GM19468 (cell line): ENCODE measurements around the gene ENTPD7.

Source experiments
- ATAC-seq: cut with Tn5 transposase; IDR thresholded peaks from one replicate; pipeline ENCODE4 v1.9.1; 2021; ENCODE audit warnings: mild to moderate bottlenecking, moderate library complexity, moderate number of reproducible peaks; ENCODE audit not compliant: unreplicated experiment; ENCODE audit errors: extremely low read depth

The ENTPD7 gene

DNA sequence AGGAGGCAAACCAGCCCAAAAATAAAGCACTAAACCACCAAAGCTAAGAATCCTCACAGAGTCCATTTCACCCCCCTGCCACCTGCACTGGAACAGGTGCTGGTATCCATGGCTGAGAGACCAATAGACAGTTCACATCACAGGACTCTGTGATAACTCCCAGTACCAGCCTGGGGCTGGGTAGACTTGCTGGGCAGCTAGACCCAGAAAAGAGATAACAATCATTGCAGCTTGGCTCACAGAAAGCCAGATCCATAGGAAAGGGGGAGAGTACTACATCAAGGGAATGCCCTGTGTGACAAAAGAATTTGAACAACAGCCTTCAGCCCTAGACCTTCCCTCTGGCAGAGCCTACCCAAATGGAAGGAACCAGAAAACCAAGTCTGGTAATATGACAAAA is 25.5 kb upstream of the ENTPD7 start:
- ATAC-seq = no peak

DNA sequence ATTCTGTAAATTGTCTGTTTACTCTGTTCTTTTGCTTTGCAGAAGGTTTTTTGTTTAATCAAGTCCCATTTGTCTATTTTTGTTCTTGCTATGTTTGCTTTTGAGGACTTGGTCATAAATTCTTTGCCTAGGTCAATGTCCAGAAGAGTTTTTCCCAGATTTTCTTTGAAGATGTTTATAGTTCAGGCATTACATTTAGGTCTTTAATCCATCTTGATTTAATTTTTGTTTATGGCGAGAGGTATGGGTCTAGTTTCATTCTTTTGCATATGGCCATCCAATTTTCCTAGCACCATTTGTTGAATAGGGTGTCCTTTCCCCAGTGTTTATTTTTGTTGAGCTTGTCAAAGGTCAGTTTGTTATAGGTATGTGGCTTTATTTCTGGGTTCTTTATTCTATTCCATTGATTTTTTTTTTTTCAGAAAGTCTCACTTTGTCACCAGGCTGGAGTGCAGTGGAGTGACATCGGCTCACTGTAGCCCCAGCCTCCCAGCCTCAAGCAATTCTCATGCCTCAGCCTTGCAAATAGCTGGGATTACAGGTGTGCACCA is 11.6 kb upstream of the ENTPD7 start:
- no peak for ATAC-seq

DNA sequence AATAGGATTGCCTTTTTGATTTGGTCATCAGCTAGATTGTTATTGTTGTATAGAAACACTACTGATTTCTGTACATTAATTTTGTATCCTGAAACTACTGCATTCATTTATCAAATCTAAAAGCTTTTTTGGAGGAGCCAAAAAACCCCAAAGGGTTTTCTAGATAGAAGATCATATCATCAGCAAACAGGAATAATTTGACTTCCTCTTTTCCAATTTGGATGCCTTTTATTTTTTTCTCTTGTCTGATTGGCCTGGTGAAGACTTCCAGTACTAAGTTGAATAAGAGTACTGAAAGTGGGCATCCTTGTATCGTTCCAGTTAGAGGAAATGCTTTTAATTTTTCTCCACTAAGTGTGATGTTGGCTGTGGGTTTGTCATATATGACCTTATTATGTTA is 10.6 kb upstream of the ENTPD7 start:
- ATAC-seq = no peak

DNA sequence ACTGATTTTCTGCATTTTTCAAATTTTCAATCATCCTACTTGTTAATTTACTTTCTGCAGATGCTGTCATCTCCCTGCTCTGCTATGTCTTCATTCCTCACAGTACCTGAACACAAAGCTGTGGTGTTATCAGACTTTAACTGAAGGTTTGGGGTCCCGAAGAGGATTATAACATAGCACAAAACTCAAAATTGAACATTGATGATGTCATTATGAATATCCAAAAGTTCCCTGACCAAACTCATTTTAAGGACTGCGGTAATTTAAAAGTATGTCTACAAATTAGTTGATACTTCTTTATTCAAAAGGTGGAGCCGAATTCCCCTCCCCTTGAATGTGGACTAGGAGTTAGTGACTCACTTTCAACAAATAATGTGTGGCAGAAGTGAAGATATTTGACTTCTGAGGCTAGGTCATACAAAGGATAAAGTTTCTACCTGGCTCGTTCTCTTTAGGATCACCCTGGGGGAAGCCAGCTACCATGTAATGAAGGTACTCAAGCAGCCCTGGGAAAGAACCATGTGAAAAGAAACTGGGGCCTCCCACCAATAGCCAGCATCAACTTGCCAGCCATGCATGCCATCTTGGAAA is 6.4 kb upstream of the ENTPD7 start:
- no peak for ATAC-seq

DNA sequence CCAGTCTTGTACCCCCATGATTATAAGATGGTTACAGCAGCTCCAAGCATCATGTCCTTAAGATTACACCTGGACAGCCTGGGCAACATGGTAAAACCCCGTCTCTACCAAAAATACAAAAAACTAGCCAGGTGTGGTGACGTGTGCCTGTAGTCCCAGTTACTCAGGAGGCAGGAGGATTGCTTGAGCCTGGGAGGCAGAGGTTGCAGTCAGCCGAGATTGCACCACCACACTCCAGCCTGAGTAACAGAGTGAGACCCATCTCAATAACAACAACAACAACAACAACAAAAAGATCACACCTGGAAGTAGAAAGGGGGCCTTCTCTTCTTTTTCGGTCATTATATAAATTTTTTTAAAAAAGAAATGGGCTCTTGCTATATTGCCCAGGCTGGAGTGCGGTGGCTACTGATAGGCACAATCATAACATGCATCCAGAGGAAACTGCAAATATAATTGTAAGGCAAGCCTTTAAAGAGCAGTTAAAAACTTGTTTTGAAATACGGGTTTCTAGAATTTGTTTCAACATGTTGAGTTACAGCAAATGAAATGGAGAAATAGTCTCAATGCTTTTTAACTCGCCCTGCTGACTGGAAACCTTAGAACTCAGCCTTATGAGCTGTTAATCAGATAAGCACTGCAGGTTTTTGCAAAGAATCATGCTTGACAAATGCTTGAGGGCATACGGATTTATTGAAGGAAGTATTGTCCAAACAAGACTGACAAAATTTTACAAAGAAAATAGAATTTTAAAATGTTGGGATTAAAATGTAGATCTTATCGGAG is 4.7 kb upstream of the ENTPD7 start:
- ATAC-seq = no peak

GRCh38 chr10:99656199-99657064 is 2.9 kb upstream of the ENTPD7 start:
- ATAC-seq = no peak

- ATAC-seq = no peak
These were observed 683 bp upstream of the ENTPD7 start for GRCh38 chr10:99658622-99659030.

DNA sequence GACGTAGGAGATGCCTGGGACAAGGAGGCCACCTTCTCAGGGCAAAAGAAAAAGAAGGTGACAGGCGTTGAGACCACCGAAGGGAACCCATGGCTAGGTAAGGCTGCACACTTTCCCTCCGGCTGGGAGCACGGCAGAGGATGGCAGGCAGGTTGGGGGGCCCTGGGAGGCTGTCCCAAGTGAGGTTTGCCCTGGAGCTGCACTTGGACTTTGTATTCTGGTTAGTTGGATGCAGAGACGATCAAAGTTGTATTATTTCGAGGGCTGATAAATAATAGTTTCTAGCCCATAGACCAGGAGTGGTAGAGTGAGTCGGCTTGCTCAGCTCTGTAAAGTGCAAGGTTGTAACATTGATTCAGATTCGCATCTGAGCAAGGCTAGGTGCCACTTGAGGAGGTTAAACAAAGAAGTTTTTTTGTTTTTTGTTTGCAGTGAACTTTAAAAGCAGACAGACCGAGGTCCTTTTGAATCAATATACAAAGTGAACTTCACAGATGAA is 608 bp downstream of the ENTPD7 start:
- no peak for ATAC-seq

- ATAC-seq = no peak
These were observed 1.5 kb downstream of the ENTPD7 start for GRCh38 chr10:99660662-99661376.

DNA sequence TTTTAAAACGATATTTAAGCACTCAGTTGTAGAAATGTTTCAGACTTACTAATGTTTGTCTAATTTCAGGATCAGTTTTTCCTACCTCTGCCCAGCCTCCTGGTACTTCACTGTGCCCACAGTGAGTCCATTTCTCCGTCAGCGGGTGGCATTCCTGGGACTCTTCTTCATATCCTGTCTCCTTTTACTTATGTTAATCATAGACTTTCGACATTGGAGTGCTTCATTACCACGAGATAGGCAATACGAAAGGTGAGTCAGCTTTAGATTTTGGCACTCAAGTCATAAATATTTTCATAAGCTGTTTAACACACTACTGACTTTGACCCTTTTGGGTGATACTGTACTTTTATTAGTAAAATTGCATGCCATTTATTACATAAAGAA is 2.1 kb downstream of the ENTPD7 start:
- no peak for ATAC-seq

GRCh38 chr10:99665304-99665703 is 6.0 kb downstream of the ENTPD7 start:
- no peak for ATAC-seq

DNA sequence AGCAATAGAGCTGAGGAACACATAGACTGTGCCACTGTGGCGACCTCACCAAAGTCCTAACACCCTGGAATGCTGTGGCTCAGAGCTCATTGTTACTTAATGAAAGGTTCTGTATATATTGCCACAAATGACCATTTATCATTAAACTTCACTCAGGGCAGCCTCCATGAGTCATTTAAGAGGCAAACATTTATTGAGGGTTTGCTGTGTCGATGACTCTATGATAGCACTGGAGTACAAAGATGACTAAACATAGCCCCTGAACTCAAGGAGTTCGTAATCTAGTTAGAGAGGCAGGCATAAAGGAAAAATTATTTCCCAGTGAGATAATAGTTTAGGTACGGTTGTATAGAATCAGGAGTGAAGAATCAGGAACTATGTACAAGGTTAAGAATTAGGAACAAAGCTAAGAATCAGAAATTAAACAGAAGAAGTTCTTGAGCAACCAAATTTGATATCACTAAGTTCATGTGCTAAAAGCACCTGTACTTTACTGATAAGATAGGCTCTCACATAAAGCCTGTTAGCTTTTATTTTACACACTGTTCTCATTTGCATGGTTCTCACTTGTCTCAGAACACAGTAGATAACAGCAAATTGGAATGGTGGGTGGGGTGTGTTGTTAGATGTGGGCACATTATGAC is 7.9 kb downstream of the ENTPD7 start:
- ATAC-seq = no peak

DNA sequence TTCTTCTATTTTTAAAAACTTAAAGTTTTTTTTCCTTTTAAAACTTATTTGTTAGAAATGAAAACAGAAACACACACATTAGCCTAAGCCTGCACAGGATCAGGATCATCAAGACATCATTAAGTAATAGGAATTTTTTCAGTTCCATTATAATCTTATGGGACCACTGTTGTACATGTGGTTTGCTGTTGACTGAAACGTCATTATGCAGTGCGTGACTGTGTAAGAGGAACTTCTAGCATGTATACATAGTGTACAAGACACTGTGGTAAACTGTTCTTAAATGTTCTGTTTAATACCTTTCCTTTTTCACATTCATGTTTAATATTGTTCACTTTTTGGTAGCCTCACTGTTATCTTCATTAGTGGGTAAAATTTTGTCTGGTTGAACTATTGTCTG is 12.1 kb downstream of the ENTPD7 start:
- no peak for ATAC-seq

DNA sequence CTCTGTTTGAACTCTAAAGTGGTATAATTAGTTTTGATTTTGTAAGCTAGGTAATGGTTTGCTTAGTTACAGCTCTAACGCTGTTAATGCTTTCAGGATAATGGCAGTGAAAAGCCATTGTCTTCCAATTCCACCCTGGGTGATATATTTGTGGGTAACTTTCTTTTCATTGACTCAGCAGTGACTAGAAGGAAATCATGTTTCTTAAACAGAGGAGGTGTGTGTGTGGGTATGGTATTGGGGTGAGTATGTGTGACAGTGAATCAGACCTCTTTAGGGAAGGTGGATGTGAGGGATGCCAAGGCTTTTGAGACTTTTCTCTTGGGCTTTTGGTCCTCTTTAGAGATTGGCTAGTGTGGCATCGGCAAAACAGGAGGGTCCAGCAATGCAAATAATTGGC is 13.6 kb downstream of the ENTPD7 start:
- ATAC-seq = no peak

- no peak for ATAC-seq
These were observed 14.2 kb downstream of the ENTPD7 start for GRCh38 chr10:99673492-99673891.

GRCh38 chr10:99674762-99675161 is 15.5 kb downstream of the ENTPD7 start:
- no peak for ATAC-seq

GRCh38 chr10:99676426-99676825 is 17.1 kb downstream of the ENTPD7 start:
- no peak for ATAC-seq

- ATAC-seq = no peak
These were observed 17.6 kb downstream of the ENTPD7 start for GRCh38 chr10:99676895-99677294.

DNA sequence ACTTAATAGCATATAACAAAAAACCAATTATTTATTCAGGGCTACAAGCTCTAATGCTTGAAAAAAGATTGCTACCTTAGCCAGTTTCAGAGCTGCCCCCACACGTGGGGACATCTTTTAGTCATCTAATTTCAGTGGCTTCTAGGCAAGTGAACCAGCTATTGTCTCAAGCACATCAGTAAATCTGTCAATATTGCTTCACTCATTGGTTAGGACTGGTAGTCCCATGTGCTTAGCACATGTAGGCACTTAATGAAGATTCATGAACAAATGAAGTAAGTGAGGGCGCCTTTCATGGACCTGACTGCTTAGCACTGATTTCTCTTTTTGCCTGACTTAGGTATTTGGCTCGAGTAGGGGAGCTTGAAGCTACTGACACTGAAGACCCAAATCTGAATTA is 19.6 kb downstream of the ENTPD7 start:
- ATAC-seq = no peak

GRCh38 chr10:99681553-99681952 is 22.2 kb downstream of the ENTPD7 start:
- ATAC-seq = no peak
